UCSD-AML1 (cell line): ENCODE results near the gene DAZAP1.
A peak's percentile ranks its signal among the peaks of the same experiment; 100 is the strongest.
"Not testable (repeated sequence)": the region's sequence is repeated elsewhere in the genome, so short reads cannot be mapped to it uniquely, and the experiment has no call there.

Source experiments
- DNase-seq: peaks from one replicate; lab custom pipeline; 2025; ENCODE audit not compliant: unreplicated experiment; lab: John Stamatoyannopoulos, UW

The DAZAP1 gene

DNA sequence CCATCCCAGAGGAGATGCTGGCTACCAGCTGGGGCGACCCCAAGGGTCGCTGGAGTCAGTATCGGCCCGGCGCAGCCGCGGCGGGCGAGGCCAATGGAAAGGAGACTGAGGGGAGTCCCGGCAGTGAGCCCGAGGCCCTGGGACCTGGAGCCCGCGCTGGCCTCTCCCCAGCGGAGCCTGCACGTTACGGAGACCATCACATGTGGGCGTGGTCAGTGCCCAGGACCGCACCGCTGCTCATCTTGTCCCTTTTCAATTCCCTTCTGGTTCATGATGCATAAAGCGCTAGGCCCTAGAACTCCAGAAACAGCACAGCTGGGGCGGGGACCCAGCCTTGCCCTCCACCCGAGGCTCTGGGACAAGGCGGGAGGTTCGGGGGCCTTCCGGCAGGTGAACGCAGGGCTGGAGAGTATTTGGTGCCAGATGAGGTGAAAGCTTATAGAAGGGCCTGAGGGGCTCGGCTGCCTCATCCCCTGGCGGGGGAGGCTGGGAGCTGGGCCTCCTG lies 63.7 kb downstream of the DAZAP1 start:
- DNase-seq, result no peak

DNA sequence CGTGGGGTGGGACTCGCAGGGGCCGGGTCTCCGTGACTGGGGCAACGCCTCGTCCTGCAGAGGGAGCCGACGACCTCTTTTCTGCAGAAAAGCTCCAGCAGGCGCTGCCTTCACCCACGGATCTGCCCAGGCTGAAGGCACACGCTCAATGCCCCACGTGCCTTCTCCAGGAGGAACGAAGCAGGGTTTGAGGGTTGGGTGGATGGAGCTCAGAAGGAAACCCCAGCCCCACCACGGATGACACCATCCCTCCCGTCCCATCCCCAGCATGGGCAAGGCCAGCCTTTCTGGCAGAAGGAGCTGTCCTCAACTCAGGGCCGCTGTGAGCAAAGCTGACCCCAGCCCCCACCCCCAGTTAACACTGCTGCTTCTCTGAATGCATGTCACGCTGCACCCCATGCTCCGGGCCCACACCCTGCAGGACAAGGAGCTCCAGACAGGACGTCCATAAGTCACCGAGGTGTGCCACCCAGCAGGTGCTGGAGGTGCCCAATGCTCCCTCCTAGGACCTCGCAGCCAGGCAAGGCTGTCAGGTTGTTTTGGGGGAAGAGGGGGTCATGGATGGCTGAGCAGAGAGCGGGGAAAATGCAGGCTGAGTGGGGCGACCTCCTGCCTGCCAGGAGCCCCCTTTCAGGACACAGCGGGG lies 64.3 kb downstream of the DAZAP1 start:
- peak; percentile 21 for DNase-seq

DNA sequence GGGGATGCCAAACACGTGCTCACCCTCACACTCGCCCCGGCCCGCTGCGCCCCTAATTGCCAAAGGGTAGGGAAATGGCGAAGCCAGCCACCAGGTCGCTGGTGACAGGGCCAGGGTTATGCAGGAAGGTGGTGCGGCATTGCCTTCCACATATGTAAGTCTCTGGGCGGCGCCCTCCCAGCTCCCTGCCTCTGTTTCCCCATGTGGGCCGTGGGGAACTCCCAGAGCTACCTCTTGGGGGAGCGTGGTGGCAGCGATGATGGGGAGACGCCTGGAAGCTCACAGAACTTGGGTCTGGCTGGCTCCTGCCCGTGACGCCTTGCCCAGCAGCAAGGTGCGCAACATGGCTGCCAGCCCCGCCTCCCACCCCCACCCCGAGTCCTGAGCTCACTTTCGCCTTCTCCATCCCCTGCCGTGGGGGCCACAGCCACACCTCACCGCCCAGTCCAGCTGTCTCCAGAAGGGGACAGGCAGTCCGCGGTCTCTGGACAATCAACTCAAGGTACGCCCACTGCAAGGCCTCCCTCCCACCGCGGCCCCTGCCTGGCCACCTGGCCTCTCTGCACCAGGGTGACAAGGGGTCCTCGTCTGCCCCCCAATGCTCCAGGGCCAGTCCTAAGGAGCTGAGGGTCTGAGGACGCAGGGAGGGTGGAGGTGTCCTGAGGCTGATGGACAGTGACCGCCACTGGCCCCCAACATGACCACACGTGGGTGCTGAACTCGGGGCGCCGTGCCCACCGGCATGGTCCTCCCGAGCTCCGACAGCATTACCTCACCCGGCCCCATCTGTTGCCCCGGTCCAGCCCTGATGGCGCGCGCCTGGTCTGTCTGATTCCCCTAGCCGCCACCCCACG lies 65.1 kb downstream of the DAZAP1 start:
- no peak for DNase-seq

DNA sequence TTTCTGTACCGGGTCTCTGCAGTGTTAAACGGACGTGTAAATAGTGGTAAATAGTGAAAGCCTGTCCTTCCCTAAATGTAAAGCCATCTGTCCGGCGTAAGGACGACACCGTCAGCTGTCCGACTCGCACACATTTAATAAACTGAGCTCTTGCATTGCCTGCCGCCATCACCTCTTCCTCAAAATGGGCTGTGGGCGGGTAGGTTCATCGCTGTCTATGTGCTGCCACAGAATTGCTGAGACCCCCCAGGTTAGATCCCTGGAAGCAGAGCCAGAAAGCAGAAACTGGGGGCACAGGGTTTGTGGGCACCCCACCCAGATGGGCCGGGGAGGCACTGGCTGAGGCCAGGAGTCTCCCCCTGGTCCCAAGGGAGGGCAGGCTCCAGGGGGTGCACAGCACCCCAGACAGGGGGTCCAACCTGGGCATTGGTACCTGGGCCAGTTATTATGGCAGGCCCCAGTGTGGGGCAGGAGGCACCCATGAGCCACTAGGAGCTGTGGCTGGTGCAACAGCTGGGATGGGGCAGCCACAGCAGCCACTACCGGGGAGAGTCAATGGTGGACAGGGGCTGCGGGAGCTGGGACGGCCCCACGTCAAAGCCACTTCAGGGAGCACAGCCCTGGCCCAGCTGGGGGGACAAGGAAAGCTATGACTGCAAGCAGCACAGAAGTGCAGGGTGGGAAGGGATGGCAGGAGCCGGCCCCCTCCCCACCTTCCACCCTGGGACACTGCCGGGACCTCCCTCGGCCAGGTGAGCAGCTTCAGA lies 65.9 kb downstream of the DAZAP1 start:
- DNase-seq, result no peak

DNA sequence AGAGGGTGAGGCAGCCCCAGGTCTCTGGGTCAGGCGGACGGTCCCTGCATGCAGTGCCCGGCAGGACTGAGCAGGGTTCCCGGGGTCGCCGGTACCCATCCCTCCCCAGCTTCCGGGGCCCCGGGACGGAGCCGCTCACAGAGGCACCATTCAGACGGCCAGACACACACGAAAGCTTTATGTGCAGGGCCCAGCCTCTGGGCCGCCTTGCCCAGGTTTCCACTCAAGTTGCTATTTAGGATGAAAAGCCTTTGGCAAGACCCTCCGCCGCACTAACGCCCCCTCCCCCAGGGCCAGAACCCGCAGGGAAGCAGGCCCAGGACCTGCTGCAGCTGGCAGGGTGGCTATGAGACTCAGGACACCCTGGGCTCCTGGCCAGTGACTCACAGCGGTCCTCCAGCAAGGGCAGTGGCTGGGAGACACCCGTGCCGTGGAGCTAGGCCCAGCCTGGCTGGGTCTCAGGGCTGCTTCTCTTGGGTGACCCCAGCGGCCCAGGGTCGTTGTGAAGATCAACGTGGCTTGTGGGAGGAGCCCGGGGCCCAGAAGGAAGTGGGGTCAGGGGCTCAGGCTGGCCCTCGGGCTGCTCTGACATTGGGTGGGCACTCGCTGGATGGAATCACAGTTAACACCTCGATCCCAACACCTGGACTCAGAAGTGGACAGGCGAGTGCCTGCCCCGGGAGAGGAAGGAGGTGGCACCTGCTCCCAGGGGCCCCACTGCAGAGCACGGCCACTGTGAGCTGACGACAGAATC lies 66.8 kb downstream of the DAZAP1 start:
- no peak for DNase-seq

DNA sequence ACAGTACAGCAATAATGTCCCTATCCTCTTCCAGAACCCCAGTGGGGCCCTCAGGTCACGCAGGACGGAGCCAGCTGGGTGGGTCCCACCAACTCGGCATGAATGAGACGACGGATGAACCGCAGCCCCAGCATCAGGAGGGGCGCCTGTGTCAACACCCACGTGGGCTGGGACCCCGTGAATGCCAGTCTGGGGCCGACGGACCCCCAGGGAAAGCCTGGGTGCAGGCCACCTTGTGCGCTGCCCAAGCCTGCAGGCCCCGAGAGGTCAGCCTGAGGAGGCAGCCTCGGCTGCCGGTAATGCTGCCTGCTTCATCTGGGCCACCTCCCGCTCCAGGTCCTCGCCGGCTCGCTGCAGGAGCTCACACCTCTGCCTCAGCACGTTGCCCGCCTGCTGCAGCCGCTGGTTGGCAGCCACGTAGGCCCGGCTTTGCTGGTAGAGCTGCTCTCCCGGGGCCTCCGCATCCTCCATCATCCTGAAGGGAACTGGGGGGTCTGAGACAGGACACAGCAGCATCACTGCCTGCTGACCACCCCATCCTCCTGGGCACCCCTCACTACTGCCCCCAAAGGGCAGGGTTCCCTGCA lies 67.5 kb downstream of the DAZAP1 start:
- no peak for DNase-seq

DNA sequence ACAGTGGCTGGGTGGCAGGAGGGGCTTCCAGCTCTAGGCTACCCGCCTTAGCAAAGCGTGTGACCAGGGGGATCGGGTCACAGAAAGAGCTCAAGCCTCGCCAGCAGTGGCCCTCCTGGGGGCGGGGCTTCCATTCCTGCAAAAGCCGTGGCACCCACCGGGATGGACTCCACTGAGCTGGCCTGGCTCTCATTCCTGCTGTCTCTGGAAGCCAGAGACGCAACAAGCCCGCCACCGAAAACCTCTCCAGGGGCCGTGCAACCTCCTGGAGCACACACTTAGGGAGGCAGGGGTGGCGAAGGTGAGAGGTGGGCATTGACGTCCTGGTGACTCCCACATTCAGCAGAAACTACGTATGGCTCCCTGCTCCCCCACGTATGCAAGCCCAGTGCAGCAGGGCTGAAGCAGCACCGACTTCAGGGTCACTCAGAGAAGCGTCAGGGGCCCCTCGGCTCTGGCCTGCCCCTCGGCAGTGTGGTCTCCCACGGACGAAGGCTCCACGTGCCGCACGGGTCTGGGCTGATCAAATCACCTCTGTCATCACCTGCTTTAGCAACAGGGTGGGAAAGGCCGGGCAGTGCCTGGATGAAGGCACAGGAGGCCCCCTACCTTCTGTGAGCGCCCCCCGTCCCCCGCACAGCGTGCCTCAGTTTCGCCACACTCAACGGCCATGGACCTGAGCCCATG lies 68.5 kb downstream of the DAZAP1 start:
- no peak for DNase-seq

DNA sequence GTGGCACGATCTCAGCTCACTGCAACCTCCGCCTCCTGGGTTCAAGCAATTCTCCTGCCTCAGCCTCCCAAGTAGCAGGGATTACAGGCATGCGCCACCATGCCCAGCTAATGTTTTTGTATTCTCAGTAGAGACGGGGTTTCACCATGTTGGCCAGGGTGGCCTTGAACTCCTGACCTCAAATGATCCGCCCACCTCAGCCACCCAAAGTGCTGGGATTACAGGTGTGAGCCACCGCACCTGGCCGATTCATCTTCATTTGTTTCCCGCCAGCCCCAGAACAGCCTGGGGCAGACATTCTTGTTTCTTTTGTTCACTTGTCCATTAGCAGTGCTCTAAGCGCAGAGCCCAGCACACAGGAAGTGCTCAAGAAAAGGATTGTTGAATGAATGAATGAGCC lies 69.7 kb downstream of the DAZAP1 start:
- DNase-seq, result not testable (repeated sequence)

DNA sequence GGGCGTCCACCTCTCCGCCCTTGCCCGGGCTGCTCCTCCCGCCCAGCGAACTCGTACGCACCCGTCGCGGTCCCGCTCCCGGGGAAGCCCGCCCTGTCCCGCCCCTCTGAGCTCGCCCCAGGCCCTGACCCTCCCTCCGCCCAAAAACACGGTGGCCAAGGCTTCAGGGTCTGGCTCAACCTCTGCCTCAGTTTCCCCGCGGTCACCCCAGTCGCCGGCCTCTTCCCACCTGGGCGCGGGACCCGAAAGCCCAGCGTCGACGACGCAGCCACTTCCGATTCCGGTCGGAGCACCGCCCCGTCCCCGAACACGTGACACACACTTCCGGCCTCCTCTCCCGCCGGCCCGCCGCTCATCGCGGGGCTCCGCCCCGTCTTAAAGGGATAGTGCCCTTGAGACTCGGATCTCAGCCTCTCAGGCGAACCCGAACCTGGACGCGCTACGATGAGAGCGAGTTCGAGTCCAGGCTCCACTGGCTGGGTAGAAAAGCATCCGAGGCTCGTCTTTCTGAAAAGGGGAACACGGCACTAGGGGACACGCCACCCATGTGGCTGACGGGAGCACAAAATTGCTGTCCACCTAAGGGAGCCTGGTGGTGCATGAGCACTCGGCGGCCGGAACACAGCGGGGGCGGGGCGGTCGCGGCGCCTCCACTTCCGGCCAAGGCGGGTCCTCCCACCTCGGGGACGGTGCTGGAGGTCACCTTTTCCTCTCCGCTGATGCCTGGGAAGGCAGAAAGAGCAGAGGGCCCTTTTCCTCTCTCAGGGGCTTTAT lies 71.7 kb downstream of the DAZAP1 start, which contains the start of gene C19orf25:
TSS of gene C19orf25 (minus strand) at position 282 of the 774 bp plus-strand sequence. CDS start 312 bp downstream, outside the sequence.
- peak; percentile 96 for DNase-seq

DNA sequence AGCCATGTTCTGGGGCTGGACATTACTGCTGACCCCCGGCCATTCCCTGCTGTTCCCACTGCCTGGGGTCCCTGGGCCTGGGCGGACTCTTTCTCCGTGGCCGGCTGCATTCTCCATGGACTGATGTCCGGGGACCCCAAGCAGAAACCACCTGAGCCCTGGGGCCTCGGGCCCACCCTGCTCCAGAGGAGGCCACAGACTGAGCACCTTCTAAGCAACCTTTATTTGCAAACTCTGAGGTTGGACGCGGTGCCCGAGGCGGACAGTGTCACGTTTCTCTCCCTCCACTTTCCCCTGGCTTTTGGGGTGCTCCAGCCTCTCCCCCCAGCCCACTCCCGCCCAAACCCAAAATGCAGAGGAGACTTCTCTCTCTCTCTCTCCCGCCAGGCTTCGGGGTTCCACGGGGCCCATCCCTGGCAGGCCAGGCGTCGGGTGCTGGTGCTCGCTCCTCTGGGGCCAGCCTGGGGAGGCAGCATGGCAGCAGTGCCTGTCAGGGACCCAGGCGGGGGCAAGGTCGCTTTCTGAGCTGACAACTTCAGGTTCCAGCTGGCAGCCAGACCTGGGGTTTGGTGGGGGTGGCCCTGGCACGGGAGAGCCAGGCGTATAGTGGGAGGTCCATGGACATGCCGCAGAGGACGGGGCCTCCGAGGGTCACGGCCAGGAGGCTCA lies 74.0 kb downstream of the DAZAP1 start:
- DNase-seq, result no peak

DNA sequence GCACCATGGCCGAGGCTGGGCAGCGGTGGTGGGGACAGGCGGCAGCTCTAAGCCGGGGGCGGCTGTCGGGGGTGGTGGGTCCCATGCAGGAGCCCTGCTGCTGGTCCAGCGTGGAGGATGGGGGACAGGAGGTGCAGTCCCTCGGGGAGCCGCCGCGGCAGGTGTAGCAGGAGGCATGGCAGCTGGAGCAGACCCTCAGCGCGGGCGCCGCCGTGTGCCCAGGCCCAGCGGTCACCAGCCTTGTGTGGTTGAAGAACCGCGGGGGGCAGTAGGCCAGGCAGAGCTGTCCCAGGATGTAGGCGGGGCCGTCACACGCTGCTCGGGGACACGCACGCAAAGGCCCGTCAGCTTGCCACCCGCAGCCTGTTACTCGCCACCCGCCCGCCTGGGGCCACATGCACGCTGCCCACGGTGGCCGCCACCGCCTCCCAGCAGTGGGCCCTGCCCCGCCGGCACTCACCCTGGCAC lies 74.5 kb downstream of the DAZAP1 start:
- no peak for DNase-seq

DNA sequence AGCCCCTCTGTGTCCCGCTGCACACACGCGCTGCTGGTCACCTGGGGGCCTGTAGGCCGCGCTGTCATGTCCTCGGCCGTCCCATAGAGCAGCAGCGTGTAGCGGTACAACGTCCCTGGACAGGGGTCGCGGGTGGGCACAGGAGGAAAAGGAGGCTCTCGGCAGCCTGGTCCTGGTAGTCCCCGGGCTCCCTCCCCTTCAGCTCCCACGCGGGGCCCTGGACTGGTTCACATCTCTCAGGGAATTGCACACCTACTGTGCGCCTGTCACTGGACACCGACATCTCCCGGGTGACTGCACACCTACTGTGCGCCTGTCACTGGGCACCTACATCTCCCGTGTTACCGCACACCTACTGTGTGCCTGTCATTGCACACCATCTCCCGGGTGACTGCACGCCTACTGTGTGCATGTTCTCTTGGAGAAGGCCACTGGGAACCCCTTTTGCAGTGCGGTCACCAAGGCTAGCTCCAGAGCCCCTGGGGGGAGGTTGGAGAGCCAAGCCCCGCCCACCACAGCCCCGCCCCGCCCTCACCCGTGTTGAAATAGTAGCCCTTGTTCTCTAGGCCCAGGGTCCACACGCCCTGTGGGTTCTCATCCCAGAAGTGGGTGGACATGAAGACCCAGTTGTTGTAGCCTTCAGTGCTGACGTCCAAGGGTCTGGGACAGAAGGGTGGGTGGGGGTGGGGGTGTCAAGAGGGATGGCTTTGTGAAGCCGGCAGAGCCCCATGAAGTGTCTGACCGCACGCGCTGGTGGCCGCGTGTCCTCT lies 75.2 kb downstream of the DAZAP1 start:
- DNase-seq, result no peak

DNA sequence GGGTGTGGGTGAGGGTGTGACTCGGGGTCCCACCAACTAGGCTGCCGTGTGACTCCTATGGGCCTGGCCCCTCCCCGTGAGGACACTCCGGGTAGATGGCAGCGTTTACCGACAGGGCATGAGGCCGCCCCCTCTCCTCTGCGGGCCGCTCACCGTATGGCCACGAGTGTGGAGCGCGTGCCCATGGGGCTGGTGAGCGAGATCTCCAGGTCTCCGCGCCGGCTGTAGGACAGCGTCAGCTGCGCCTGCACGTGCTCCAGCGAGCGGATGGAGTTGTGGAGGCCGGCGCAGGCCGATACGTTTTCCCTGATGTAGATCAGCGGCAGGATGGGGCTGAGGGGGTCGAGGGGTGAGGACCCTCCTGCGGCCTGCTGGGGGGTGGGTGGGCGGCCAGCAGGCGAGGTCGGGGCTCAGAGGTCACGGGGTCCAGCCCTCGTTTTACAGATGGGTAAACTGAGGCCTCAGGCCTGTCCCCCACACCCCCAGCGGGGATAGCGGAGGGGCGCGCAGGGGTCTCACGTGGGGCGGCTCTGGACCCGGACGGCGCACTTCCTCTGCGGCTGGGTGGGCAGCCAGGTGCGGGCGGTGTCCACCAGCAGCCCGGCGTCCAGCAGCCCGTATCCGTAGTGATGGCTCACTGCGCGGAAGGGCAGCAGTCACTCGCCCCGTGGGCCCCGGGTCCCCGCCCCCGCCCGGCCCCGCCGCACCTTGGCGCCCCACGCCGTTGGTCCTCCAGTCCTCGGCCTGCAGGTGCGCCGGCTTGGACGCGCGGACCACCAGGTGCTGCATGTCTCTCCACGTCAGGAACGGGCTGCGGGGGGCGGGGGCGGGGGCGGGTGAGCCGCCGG lies 76.0 kb downstream of the DAZAP1 start:
- no peak for DNase-seq

DNA sequence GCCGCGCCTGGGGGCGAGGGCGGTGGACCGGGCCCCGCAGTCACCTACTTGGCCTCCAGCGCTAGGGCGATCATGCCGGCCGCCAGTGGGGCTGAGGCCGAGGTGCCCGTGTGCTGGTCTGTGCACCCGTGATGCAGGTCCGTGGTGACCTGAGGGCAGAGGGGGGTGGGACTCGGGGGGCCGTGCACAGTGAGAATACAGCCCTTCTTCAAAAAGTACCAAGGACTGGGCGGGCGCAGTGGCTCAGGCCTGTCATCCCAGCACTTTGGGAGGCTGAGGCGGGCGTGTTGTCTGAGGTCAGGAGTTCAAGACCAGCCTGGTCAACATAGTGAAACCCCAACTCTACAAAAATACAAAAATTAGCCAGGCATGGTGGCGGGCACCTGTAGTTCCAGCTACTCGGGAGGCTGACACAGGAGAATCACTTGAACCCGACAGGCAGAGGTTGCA lies 76.6 kb downstream of the DAZAP1 start:
- no peak for DNase-seq
